H9 (cell line): ENCODE data around the gene NLRC3. TPM values are rescaled to one million over a fixed set of nuclear protein-coding genes. Genes with fewer than 3 reads are reported as not detected.
A peak's percentile ranks its signal among the peaks of the same experiment; 100 is the strongest.

Source experiments
- DNase-seq: peaks from one replicate; pipeline ENCODE4 v3.0.0-alpha.2; 2017
- H2AFZ ChIP-seq: one replicate; pipeline ENCODE4 v1.6.1; 2013; ENCODE audit warnings: mild to moderate bottlenecking, low read length, control low read depth, moderate library complexity
- H2AK5ac ChIP-seq: 2 replicates; pipeline ENCODE4 v1.6.1; 2013; ENCODE audit warnings: low read length, control low read depth, mixed read lengths; ENCODE audit not compliant: insufficient read length
- H2BK120ac ChIP-seq: one replicate; pipeline ENCODE4 v1.6.1; 2013; ENCODE audit warnings: low read depth, mild to moderate bottlenecking, low read length, control low read depth, inconsistent platforms; ENCODE audit not compliant: poor library complexity, severe bottlenecking
- H2BK12ac ChIP-seq: 2 replicates; pipeline ENCODE4 v1.6.1; 2013; ENCODE audit warnings: low read length, control low read depth, mixed read lengths, low read depth; ENCODE audit not compliant: insufficient read length
- H2BK15ac ChIP-seq: 2 replicates; pipeline ENCODE4 v1.6.1; 2013; ENCODE audit warnings: low read depth, low read length, control low read depth
- H2BK20ac ChIP-seq: one replicate; pipeline ENCODE4 v1.6.1; 2013; ENCODE audit warnings: low read depth, mild to moderate bottlenecking, low read length, control low read depth, inconsistent platforms; ENCODE audit not compliant: poor library complexity, severe bottlenecking
- H2BK5ac ChIP-seq: 2 replicates; pipeline ENCODE4 v1.6.1; 2013; ENCODE audit warnings: low read length, control low read depth, mixed read lengths; ENCODE audit not compliant: insufficient read length
- H3K14ac ChIP-seq: 2 replicates; pipeline ENCODE4 v1.6.1; 2013; ENCODE audit warnings: low read length, control low read depth; ENCODE audit not compliant: insufficient read depth
- H3K18ac ChIP-seq: 2 replicates; pipeline ENCODE4 v1.6.1; 2013; ENCODE audit warnings: low read depth, mild to moderate bottlenecking, mixed read lengths, low read length, control low read depth; ENCODE audit not compliant: insufficient read length
- H3K23ac ChIP-seq: 2 replicates; pipeline ENCODE4 v1.6.1; 2013; ENCODE audit warnings: low read length, control low read depth, mixed read lengths, low read depth; ENCODE audit not compliant: insufficient read length
- H3K23me2 ChIP-seq: 2 replicates; pipeline ENCODE4 v1.6.1; 2013; ENCODE audit warnings: low read depth, mild to moderate bottlenecking, mixed read lengths, low read length, control low read depth; ENCODE audit not compliant: insufficient read length, poor library complexity, severe bottlenecking
- H3K27ac ChIP-seq: 2 replicates; pipeline ENCODE4 v1.5.1; 2013; ENCODE audit warnings: low read length, control low read depth, mixed read lengths, low read depth; ENCODE audit not compliant: insufficient read length
- H3K27me3 ChIP-seq: 2 replicates; pipeline ENCODE4 v1.6.1; 2013; ENCODE audit warnings: low read length, control low read depth, inconsistent platforms; ENCODE audit not compliant: insufficient read depth
- H3K4ac ChIP-seq: 2 replicates; pipeline ENCODE4 v1.6.1; 2013; ENCODE audit warnings: low read depth, mild to moderate bottlenecking, control low read depth, inconsistent platforms, low read length, moderate library complexity
- H3K4me1 ChIP-seq: 2 replicates; pipeline ENCODE4 v1.6.1; 2013; ENCODE audit warnings: low read length, control low read depth, inconsistent platforms; ENCODE audit not compliant: insufficient read depth
- H3K4me2 ChIP-seq: 2 replicates; pipeline ENCODE4 v1.6.1; 2013; ENCODE audit warnings: low read length, control low read depth, mixed read lengths; ENCODE audit not compliant: insufficient read length, insufficient read depth
- H3K56ac ChIP-seq: 2 replicates; pipeline ENCODE4 v1.6.1; 2013; ENCODE audit warnings: low read depth, mild to moderate bottlenecking, mixed read lengths, low read length, control low read depth; ENCODE audit not compliant: insufficient read length
- H3K79me1 ChIP-seq: 2 replicates; pipeline ENCODE4 v1.6.1; 2013; ENCODE audit warnings: low read depth, mild to moderate bottlenecking, moderate library complexity, low read length, control low read depth, inconsistent platforms; ENCODE audit not compliant: insufficient read depth, poor library complexity, severe bottlenecking
- H3K79me2 ChIP-seq: 2 replicates; pipeline ENCODE4 v1.6.1; 2013; ENCODE audit warnings: low read length, control low read depth, inconsistent platforms; ENCODE audit not compliant: insufficient read depth
- H3K9ac ChIP-seq: 2 replicates; pipeline ENCODE4 v1.6.1; 2013; ENCODE audit warnings: low read length, control low read depth, mixed read lengths; ENCODE audit not compliant: insufficient read length; ENCODE audit errors: extremely low read depth
- H3K9me3 ChIP-seq: one replicate; pipeline ENCODE4 v1.6.1; 2013; ENCODE audit warnings: low read depth, low read length, inconsistent platforms; ENCODE audit not compliant: control insufficient read depth
- H3T11ph ChIP-seq: one replicate; pipeline ENCODE4 v1.6.1; 2013; ENCODE audit warnings: mild to moderate bottlenecking, low read length, control low read depth, inconsistent platforms
- H4K20me1 ChIP-seq: one replicate; pipeline ENCODE4 v1.6.1; 2013; ENCODE audit not compliant: control insufficient read depth, insufficient read length, insufficient read depth
- H4K5ac ChIP-seq: 2 replicates; pipeline ENCODE4 v1.6.1; 2013; ENCODE audit warnings: low read depth, mild to moderate bottlenecking, mixed read lengths, low read length, control low read depth; ENCODE audit not compliant: insufficient read length
- H4K8ac ChIP-seq: replicated peaks from 2 replicates; pipeline ENCODE4 v1.6.1; 2013; ENCODE audit warnings: low read length, control low read depth, mixed read lengths, low read depth; ENCODE audit not compliant: insufficient read length
- H4K91ac ChIP-seq: 2 replicates; pipeline ENCODE4 v1.6.1; 2013; ENCODE audit warnings: low read depth, mild to moderate bottlenecking, moderate library complexity, mixed read lengths, low read length, control low read depth; ENCODE audit not compliant: insufficient read length
- H3K27ac Mint-ChIP-seq, 3 experiments: 2 replicates in 2 of 3; 3 replicates in 1 of 3; pipeline ENCODE4 v1.8.0; 2020 to 2021; ENCODE audit warnings: mixed read lengths in 3 of 3, mild to moderate bottlenecking in 1 of 3, moderate library complexity in 1 of 3
- H3K27me3 Mint-ChIP-seq: 2 replicates; pipeline ENCODE4 v1.8.0; 2021; ENCODE audit warnings: low read depth, mild to moderate bottlenecking, moderate library complexity, mixed read lengths
- H3K36me3 Mint-ChIP-seq, 3 experiments: 2 replicates in 2 of 3; 3 replicates in 1 of 3; pipeline ENCODE4 v1.8.0; 2020 to 2021; ENCODE audit warnings: low read depth in 3 of 3, mixed read lengths in 3 of 3; ENCODE audit not compliant: insufficient read depth in 1 of 3
- H3K4me1 Mint-ChIP-seq, 2 experiments: 2 replicates each; pipeline ENCODE4 v1.8.0; 2020; ENCODE audit warnings: mixed read lengths in 2 of 2
- H3K4me3 Mint-ChIP-seq, 2 experiments: 2 replicates in 1 of 2; 3 replicates in 1 of 2; pipeline ENCODE4 v1.8.0; 2020 to 2021; ENCODE audit warnings: mild to moderate bottlenecking in 2 of 2, mixed read lengths in 2 of 2, moderate library complexity in 1 of 2
- H3K9me3 Mint-ChIP-seq, 2 experiments: 2 replicates in 1 of 2; 3 replicates in 1 of 2; pipeline ENCODE4 v1.8.0; 2020; ENCODE audit warnings: mild to moderate bottlenecking in 2 of 2, mixed read lengths in 2 of 2, moderate library complexity in 1 of 2
- CTCF ChIP-seq: fragments of 200-600 bp; sonication (generic); conservative IDR thresholded peaks from 3 replicates; pipeline ENCODE4 v1.8.0; 2021; ENCODE audit warnings: antibody characterized with exemption, mild to moderate bottlenecking
- WGBS: extraction: QIAGEN DNeasy Blood & Tissue Kit; methylation state at CpG from one replicate; pipeline ENCODE4 v1.1.7; 2013; ENCODE audit warnings: missing lambda C conversion rate, low lambda C conversion rate, mixed read lengths; ENCODE audit not compliant: insufficient read length; ENCODE audit errors: extremely low coverage; 5-methylcytosine and 5-hydroxymethylcytosine counted together
- total RNA-seq: library from RNA; stranded (reverse); gene quantifications from 2 replicates; pipeline ENCODE4 v1.2.1, GENCODE V29; 2021

NLRC3 gene
- total RNA-seq, 1 experiment from 2014 or later = 0.44 TPM

GRCh38 chr16:3582276-3583165, 5.3 kb upstream of the NLRC3 start:
- TF ChIP-seq CTCF = no peak
- Histone ChIP-seq H4K91ac (no peak overlapping the region), H2BK120ac (no peak overlapping the region), H3K56ac (no peak overlapping the region), H2AK5ac (no peak overlapping the region), H2BK12ac (no peak overlapping the region), H2BK5ac (no peak overlapping the region), H3K23me2 (no peaks in the 10 kb centered on the region), H3K79me1 (no peaks in the 10 kb centered on the region), H3K27ac (no peak overlapping the region), H4K8ac (no peak overlapping the region), H4K5ac (no peak overlapping the region), H3K14ac (no peak overlapping the region), H3K4me1 (no peaks in the 10 kb centered on the region), H2BK20ac (no peak overlapping the region), H2BK15ac (no peak overlapping the region), H3K4ac (no peak overlapping the region), H3K9ac (no peak overlapping the region), H3T11ph (no peak overlapping the region), H3K4me2 (no peak overlapping the region), H3K79me2 (no peaks in the 10 kb centered on the region), H3K23ac (no peak overlapping the region), H3K18ac (no peak overlapping the region), H2AFZ (no peak overlapping the region), H3K27me3 (no peaks in the 10 kb centered on the region), H3K9me3 (no peaks in the 10 kb centered on the region), H4K20me1 (no peaks in the 10 kb centered on the region)
- no peaks in the 10 kb centered on the region for H3K9me3 Mint-ChIP-seq
- no peak overlapping the region for H3K4me3 Mint-ChIP-seq
- H3K27ac Mint-ChIP-seq = peak overlapping the region in 1 of 3 experiments; percentile 77; a peak in 1 of 7 replicates
- peaks cover 9 to 39% (median 30%) of the 10 kb centered on the region in 3 experiments; a peak in 6 of 7 replicates for H3K36me3 Mint-ChIP-seq
- no peak for DNase-seq
- H3K4me1 Mint-ChIP-seq = peaks cover 9 to 28% of the 10 kb centered on the region in 2 experiments; a peak in 3 of 4 replicates
- no peaks in the 10 kb centered on the region for H3K27me3 Mint-ChIP-seq
- no CpG with 5 or more reads among the region's 36 CpGs for WGBS
